Right lobe of liver (tissue), 6 donors: ENCODE measurements around the gene U2AF1L4. TPM values are rescaled to one million over a fixed set of nuclear protein-coding genes. Genes with fewer than 3 reads are reported as not detected.
"Not testable (repeated sequence)": the region's sequence is repeated elsewhere in the genome, so short reads cannot be mapped to it uniquely, and the experiment has no call there.

Experiments
- ATAC-seq, 4 donors: fragments of 200-7000 bp; cut with Tn5 transposase; one replicate each; pipeline ENCODE4 v1.9.1; 2020; ENCODE audit warnings: mild to moderate bottlenecking in 4 of 4, moderate library complexity in 4 of 4
- DNase-seq, 3 donors: peaks; one replicate each; pipeline ENCODE4 v3.0.0-alpha.2; 2020
- H3K27ac ChIP-seq, 3 donors: fragments of 200-600 bp; one replicate each; pipeline ENCODE4 v1.8.0; 2022
- H3K27me3 ChIP-seq, 2 donors: fragments of 200-600 bp; one replicate each; pipeline ENCODE4 v1.8.0; 2022
- H3K36me3 ChIP-seq, 4 donors: fragments of 200-600 bp; sonication (generic) in 1 of 4; one replicate each; pipeline versions ENCODE4 v1.5.1 to v1.8.0; 2017 to 2022; ENCODE audit warnings: control low read depth in 1 of 4
- H3K4me1 ChIP-seq, 4 donors: fragments of 200-600 bp; sonication (generic) in 1 of 4; one replicate each; pipeline versions ENCODE4 v1.5.1 to v1.8.0; 2017 to 2022; ENCODE audit warnings: control low read depth in 1 of 4
- H3K4me3 ChIP-seq, 3 donors: fragments of 200-600 bp; one replicate each; pipeline ENCODE4 v1.8.0; 2022
- H3K9me3 ChIP-seq, 4 donors: fragments of 200-600 bp; sonication (generic) in 1 of 4; one replicate each; pipeline versions ENCODE4 v1.5.1 to v1.8.0; 2017 to 2022; ENCODE audit warnings: control low read depth in 1 of 4
- POLR2A ChIP-seq: fragments of 450-650 bp; IDR thresholded peaks from one replicate; pipeline ENCODE4 v1.6.1; 2017; ENCODE audit warnings: antibody characterized with exemption, mild to moderate bottlenecking
- WGBS: methylation state at CpG from one replicate; pipeline ENCODE4 v1.1.6; 2018; ENCODE audit warnings: low coverage, low lambda C conversion rate; ENCODE audit not compliant: insufficient coverage; ENCODE audit errors: missing lambda C conversion rate; 5-methylcytosine and 5-hydroxymethylcytosine counted together
- intact Hi-C, 2 donors: fragments of 100-400 bp; cut with DNase I; formaldehyde crosslinking; loops; one replicate each; pipeline versions ENCODE4 v1.11.2 to v1.14.1; 2022
- total RNA-seq, 6 experiments: library from RNA; depleted of rRNA in 2 of 6; stranded (reverse); fragments of >200 nt in 2 of 6; fragmentation: NEBNext Ultra II Directional in 3 of 6; extraction: Animal tissue kit (Norgen Biotek cat#: 25700) in 3 of 6; gene quantifications; one replicate each; pipeline versions ENCODE4 v1.1.0 to v1.2.4, GENCODE V29; 2016 to 2023
- TF ChIP-seq, protein P1 (sequence below), 4 donors: fragments of 200-600 bp in 3 of 4; fragments of 450-650 bp in 1 of 4; IDR thresholded peaks; one replicate each; pipeline versions ENCODE4 v1.5.1 to v1.8.0; 2016 to 2022; ENCODE audit warnings: antibody characterized with exemption in 4 of 4, mild to moderate bottlenecking in 2 of 4
- donor health status: DM: no; HTN: yes; CAD: no.
- donor health status: DM: no; HTN: no; CAD: no.
- donor health status: DM: no; HTN: no; CAD: no.
- donor health status: DM: no; HTN: yes; CAD: no.
- donor health status: DM: no; HTN: yes; CAD: no.

U2AF1L4 gene
- total RNA-seq, 6 experiments from 2014 or later, result 11.3 to 19.9 (median 17.5) TPM

DNA sequence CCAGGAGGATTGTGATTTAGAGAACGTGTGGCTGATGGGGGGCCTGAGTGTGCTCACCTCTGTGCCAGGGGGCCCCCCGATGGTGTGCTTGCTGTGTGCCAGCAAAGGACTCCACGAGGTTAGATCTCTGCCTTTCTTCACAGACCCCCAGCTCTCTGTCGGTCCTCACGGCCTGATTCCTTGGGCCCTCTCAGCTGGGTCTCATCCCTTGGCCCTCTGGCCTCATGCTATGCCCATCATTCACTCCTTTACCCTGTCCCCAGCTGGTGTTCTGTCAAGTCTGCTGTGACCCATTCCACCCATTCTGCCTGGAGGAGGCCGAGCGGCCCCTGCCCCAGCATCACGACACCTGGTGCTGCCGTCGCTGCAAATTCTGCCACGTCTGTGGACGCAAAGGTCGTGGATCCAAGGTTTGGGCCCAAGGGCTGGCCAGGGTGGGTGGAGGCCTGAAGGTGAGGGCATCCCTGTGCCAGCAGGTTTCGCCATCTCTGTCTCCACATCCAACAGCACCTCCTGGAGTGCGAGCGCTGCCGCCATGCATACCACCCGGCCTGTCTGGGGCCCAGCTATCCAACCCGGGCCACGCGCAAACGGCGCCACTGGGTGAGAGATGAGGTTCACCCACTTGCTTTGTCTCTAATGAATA lies 19.9 kb downstream of the U2AF1L4 start:
- Histone ChIP-seq H3K4me1 (no peaks in the 10 kb centered on the region), H3K27ac (no peak overlapping the region), H3K4me3 (no peak overlapping the region), H3K36me3 (peaks cover 11 to 90% (median 58%) of the 10 kb centered on the region in 4 donors), H3K9me3 (no peaks in the 10 kb centered on the region), H3K27me3 (no peaks in the 10 kb centered on the region)
- DNase-seq, result peak in 2 of 3 donors; percentile 16 to 40
- TF ChIP-seq POLR2A, result no peak
- TF ChIP-seq, protein P1, sequence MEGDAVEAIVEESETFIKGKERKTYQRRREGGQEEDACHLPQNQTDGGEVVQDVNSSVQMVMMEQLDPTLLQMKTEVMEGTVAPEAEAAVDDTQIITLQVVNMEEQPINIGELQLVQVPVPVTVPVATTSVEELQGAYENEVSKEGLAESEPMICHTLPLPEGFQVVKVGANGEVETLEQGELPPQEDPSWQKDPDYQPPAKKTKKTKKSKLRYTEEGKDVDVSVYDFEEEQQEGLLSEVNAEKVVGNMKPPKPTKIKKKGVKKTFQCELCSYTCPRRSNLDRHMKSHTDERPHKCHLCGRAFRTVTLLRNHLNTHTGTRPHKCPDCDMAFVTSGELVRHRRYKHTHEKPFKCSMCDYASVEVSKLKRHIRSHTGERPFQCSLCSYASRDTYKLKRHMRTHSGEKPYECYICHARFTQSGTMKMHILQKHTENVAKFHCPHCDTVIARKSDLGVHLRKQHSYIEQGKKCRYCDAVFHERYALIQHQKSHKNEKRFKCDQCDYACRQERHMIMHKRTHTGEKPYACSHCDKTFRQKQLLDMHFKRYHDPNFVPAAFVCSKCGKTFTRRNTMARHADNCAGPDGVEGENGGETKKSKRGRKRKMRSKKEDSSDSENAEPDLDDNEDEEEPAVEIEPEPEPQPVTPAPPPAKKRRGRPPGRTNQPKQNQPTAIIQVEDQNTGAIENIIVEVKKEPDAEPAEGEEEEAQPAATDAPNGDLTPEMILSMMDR (IDR thresholded peaks at IDR 0.05), result no peak
- intact Hi-C loops, result no loop called here
- WGBS, result 93% methylated on average over 3 of the region's 23 CpGs
- ATAC-seq, result no peak

DNA sequence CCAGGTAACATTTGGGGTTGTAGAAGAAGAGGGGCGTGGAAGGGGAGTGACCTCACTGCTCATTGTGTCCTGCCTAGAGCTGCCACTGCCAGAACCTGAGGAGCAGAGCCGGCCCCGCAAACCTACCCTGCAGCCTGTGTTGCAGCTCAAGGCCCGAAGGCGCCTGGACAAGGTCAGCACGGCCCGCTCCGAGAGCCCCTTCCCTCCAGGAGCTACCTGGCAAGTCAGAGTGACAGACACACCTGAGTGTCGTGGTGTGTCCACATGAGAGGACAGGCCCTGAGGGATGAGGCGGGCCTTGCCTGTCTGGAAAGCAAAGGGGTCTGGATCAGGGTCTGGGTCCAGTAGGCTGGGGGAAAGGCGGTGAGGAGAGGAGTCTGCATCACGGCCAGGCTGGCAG lies 20.7 kb downstream of the U2AF1L4 start:
- peaks cover 0 to 5% (median 0%) of the 10 kb centered on the region in 4 donors for H3K4me1 ChIP-seq
- no peaks in the 10 kb centered on the region for H3K27me3 ChIP-seq
- intact Hi-C loops, result no loop called here
- H3K27ac ChIP-seq, result no peak overlapping the region
- TF ChIP-seq, protein P1 (IDR thresholded peaks at IDR 0.05), result no peak
- TF ChIP-seq POLR2A, result no peak
- peaks cover 11 to 83% (median 55%) of the 10 kb centered on the region in 4 donors for H3K36me3 ChIP-seq
- ATAC-seq (no peak), DNase-seq (peak in 2 of 3 donors; percentile 19 to 40)
- 80% methylated on average over 1 of the region's 12 CpGs for WGBS
- H3K9me3 ChIP-seq, result no peaks in the 10 kb centered on the region
- H3K4me3 ChIP-seq, result no peak overlapping the region

DNA sequence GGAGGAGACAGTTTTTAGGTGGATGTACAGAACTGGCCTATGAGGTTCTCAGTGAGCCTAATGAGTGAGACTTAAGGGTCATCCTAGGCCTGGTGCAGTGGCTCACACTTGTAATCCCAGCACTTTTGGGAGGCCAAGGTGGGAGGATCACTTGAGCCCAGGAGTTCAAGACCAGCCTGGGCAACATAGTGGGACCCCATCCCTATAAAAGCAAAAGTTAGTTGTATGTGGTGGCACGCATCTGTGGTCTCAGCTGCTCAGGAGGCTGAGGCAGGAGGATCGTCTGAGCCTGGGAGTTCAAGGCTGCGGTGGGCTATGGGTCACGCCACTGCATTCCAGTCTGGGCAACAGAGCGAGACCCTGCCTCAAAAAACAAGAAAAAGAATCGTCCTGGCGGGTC lies 21.1 kb downstream of the U2AF1L4 start:
- 79% methylated on average over 2 of the region's 7 CpGs for WGBS
- H3K9me3 ChIP-seq, H3K27me3 ChIP-seq, H3K4me3 ChIP-seq, intact Hi-C loops, H3K4me1 ChIP-seq, H3K27ac ChIP-seq, ATAC-seq, DNase-seq: not testable (repeated sequence)
- peaks cover 11 to 78% (median 53%) of the 10 kb centered on the region in 4 donors for H3K36me3 ChIP-seq

DNA sequence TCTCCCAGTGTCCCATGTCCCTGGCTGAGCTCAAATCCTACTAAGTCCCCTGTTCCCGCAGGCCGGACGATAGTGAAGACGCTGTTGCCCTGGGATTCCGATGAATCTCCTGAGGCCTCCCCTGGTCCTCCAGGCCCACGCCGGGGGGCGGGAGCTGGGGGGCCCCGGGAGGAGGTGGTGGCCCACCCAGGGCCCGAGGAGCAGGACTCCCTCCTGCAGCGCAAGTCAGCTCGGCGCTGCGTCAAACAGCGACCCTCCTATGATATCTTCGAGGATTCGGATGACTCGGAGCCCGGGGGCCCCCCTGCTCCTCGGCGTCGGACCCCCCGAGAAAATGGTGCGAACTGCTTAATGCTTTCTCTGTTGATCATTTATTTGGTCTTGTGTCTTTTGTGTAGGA lies 21.5 kb downstream of the U2AF1L4 start:
- 87% methylated on average over 5 of the region's 24 CpGs for WGBS
- Histone ChIP-seq H3K4me1 (peaks cover 0 to 13% (median 2%) of the 10 kb centered on the region in 4 donors), H3K27ac (no peak overlapping the region), H3K9me3 (no peaks in the 10 kb centered on the region), H3K4me3 (no peak overlapping the region), H3K36me3 (peaks cover 11 to 74% (median 50%) of the 10 kb centered on the region in 4 donors), H3K27me3 (no peaks in the 10 kb centered on the region)
- peak in 1 of 3 donors; percentile 15 for DNase-seq
- ATAC-seq, result no peak
- intact Hi-C loops, result no loop called here
- no peak for TF ChIP-seq POLR2A

DNA sequence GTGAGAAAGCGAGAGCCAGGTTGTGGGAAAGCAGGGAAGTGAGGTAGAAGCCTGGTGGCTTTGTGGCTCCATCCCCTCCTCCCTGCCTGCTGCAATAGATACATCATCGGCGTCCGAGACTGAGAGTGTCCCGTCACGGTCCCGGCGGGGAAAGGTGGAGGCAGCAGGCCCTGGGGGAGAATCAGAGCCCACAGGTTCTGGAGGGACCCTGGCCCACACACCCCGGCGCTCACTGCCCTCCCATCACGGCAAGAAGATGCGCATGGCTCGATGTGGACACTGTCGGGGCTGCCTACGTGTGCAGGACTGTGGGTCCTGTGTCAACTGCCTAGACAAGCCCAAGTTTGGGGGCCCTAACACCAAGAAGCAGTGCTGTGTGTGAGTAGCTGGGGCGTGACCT lies 22.3 kb downstream of the U2AF1L4 start:
- Histone ChIP-seq H3K4me3 (no peak overlapping the region), H3K9me3 (no peaks in the 10 kb centered on the region), H3K36me3 (peaks cover 9 to 66% (median 46%) of the 10 kb centered on the region in 4 donors), H3K27ac (no peak overlapping the region), H3K4me1 (peaks cover 0 to 13% (median 2%) of the 10 kb centered on the region in 4 donors), H3K27me3 (no peaks in the 10 kb centered on the region)
- ATAC-seq (no peak), DNase-seq (no peak)
- no peak for TF ChIP-seq POLR2A
- TF ChIP-seq, protein P1 (IDR thresholded peaks at IDR 0.05), result no peak
- WGBS, result no CpG with 5 or more reads among the region's 16 CpGs
- intact Hi-C loops, result no loop called here
